Measurements from ENCODE around the gene RANBP10.

The RANBP10 gene

GRCh38 chr16:67673712-67674580, 132.4 kb downstream of the RANBP10 start:
- DNase-seq = no peak

Data from NCI-H524 (cell line).